ENCODE results near the gene THSD4.

Gene THSD4

DNA sequence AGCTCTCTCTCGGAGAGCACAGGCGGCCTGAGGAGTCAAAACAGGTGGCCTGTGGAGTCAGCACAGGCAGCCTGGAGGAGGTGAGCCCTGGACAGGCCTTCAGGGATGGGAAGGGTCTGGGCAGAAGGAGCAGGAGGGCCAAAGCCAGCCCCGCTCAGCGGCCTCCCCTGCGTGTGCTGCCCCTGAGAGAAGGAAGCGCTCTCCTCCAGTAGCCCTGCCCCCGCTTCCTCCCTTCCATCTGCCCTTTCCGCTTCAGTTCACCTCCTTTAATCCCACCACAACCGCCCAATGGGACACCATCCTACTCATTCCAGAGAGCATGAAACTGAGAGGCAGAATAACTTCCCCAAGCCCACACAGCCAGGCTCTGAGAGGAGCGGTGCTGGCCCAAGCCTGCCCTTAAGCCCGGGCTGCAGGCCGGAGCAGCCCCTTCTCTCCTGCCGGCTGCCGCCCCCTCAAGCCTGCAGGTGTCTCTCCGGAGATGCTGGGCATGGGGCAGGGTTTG is 691.9 kb downstream of the THSD4 start:
- no peak for DNase-seq

DNA sequence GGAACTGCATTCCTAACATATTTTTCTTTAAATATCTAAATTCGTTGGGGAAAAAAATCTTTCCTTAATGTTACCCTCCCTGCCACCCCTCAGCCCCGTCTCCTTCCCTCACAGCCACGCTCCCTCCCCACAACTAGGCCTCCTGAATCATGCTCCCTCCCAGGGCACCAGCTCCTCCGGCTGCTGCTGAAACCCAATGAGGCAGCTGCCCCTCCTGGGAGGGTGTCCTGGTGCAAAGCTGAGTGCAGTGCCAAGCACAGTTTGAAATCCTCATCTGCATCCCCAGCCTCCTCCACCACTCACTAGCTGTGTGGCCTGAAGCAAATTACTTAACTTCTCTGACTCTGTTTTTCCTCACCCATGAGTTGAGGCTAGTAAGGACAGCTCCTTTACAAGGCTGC is 692.4 kb downstream of the THSD4 start:
- no peak for DNase-seq

DNA sequence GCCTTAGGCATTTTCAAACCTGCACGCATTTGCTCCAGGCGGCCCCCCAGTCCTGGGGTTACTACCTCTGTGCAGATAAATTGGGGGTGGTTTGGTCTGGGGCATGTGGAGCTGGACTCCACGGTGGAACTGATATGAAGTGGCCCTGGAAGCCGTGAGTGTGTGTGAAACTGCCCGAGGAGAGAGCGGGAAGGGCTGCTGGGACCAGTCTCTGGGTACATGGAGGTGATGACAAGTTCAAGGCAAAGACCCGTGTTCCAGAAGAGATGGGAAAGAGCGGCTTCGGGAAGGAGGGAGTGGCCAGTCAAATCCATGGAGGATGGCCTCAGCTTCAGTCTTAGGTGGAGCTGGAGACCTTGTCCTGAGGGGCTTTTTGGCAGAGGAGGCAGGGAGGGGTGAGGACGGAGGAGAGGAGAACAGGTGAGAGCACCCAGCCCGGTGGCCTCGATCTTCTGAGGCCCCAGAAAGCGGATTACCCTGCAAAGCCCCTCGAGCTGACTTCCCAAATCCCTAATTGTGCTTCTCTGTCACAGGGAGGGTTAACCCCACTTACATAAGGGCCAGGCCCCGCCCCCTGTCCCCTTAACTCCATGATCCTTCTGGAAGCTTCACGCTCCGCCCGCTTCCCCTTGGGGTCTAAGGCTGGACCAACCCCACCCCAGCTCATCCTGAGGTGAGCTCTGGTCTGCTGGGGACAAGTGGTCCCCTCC is 693.2 kb downstream of the THSD4 start:
- no peak for DNase-seq

DNA sequence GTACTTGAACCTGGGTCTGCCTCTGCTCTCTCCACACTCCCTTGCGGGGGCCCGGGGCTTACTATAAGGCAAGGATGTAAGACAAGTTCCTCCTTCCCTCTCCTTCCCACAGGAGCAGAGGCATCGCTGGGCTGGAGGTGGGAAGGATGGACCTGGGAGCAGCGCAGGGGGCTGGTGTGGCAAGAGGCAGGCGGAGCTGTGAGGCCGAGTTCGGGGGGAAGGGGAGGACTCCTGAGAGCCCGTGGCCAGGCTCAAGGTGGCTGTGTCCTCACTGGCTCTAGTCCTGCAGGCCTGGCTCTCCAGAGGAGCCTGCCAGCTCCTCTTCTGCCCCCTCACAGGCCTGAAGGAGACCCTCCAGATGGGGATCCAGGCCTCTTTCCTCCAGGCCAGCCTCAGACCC is 694.1 kb downstream of the THSD4 start:
- no peak for DNase-seq

DNA sequence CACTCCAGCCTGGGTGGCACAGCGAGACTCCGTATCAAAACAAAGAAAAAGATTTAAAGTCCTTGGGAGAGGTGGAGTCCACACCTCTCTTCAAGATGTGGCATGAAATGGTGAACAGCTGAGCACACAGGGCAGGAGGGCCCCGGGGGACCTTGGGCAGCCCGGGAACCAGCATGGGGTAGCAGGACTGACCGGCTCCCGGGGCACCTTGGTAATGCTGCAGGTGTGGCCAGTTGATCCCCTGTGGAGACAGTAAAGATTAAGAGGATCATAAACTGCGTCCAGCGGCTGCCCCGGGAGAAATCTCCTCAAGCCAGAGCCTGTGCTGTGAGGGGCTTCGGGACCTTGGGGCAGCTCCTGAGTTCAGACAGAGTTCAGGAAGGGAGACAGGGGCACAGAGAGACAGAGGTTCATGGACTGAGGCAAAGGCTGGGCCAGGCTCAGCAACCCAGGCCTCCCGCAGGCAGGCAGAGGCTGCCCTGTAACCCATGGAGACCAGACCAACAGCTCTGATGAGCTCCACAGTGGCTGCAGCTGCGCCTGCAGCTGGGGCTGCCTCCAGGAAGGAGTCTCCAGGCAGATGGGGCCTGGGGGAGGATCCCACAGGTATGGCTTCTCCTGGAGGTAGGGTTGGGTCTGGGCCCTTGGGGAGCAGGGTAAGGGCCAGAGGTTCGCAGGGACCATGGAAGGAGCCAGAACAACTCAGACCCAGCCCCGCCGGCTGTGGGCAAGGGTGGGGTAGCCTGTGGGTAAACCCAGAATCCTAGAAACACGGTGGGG is 695.2 kb downstream of the THSD4 start, which contains the start of gene NR2E3:
TSS of gene NR2E3 (plus strand) at position 299 of the 780 bp plus-strand sequence. CDS start at position 489, 190 bp downstream.
- DNase-seq, result peak in 2 of 3 experiments; percentile 46 to 68

DNA sequence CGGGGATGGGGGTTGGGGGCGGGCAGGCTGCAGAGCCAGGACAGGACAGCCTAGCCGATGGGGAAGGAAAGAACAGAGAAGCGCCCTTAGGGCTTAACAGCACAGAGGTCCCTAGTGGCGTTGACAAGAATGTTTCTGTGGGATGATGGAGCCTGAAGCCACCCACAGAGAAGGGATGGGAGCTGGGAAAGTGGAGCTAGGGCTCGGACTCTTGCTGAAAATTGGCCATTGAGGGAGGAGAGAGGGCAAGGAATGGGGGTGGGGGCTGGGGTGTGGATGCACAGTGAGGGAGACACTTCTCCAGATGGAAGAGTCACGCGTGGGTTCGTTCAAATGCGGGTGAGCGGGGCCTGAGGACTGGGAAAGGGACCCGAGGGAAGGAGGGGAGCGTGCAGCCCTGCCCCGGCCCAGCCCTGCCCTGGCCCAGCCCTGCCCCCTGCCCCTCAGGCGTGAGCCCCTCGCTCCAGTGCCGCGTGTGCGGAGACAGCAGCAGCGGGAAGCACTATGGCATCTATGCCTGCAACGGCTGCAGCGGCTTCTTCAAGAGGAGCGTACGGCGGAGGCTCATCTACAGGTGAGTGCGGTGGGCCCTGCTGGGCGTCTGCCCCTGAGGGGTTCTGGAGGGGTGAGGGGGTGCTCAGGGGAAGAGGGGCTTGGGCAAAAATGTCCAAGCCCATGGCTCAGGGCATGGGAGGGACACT is 695.9 kb downstream of the THSD4 start:
- DNase-seq, result no peak

DNA sequence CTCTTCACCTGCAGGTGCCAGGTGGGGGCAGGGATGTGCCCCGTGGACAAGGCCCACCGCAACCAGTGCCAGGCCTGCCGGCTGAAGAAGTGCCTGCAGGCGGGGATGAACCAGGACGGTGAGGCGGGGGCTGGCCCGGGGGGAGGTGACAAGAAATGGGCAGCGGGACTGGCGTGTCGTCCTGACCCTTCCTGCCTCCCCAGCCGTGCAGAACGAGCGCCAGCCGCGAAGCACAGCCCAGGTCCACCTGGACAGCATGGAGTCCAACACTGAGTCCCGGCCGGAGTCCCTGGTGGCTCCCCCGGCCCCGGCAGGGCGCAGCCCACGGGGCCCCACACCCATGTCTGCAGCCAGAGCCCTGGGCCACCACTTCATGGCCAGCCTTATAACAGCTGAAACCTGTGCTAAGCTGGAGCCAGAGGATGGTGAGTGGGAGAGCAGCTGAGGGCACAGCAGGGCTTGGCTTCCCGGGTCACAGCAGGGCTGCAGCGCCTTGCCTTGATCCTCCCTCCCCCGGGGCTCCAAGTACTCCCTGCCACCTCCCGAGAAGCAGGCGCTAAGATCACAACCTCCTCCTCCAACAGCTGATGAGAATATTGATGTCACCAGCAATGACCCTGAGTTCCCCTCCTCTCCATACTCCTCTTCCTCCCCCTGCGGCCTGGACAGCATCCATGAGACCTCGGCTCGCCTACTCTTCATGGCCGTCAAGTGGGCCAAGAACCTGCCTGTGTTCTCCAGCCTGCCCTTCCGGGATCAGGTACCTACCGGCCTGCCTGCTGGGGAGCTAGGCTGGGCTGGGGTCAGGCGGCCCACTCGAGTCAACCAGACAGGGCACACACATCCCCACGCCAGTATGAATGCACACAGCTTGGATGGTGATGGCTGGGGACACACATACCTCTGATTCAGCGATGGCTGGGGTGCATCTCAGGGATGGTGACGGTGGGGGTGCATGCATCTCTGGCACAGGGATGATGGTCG is 696.8 kb downstream of the THSD4 start:
- DNase-seq, result no peak

DNA sequence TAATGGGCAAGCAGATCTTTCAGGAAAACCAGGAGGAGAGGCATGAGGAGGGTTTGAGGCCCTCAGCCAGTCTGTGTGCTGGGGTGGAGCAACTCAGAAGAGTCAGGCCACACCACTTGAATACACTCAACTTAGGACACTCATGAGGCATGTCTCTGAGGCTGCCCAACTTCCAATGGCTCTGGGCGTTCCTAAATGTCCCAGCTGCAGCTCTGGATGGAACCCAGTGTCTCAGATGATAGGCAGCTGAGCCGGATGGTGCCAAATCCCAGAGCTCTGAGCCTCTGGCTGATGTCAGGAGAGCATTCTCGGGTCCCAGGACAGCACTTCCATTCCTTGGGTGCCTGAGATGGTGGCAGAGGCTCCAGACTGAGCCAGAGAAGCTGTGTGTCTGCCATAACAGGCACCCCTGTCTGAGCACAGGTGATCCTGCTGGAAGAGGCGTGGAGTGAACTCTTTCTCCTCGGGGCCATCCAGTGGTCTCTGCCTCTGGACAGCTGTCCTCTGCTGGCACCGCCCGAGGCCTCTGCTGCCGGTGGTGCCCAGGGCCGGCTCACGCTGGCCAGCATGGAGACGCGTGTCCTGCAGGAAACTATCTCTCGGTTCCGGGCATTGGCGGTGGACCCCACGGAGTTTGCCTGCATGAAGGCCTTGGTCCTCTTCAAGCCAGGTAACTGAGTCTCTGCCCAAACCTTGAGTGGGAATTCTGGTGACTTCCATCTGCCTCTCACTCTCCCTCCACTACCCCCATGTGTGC is 697.9 kb downstream of the THSD4 start:
- no peak for DNase-seq

DNA sequence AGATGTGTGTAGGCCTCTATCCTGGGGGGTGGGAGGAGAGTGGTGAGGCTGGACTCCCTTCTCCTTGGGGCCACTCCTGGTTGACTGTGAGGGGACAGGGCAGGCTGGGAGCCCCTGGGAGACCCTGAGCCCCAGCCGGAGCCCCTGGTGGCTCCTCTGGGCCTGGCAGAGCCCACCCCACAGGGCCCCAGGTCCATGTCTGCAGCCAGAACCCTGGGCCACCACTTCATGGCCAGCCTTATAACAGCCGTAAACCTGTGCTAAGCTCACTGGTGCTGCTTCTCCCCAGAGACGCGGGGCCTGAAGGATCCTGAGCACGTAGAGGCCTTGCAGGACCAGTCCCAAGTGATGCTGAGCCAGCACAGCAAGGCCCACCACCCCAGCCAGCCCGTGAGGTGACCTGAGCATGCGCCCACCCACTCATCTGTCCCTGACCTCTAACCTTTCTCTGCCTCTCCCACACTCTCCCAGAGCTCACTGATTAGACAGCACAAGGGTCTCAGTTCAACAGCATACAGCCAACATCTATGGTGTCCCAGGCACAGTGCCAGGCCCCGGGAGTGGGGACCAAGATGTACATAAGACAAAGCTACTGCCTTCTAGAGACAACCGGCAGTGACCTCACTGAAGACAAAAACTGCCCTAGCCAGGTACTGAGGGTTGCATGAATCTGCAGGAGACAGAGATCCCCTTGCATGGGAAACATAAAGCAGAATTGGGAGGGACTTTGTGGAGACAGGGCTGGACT is 698.6 kb downstream of the THSD4 start:
- DNase-seq, result no peak

DNA sequence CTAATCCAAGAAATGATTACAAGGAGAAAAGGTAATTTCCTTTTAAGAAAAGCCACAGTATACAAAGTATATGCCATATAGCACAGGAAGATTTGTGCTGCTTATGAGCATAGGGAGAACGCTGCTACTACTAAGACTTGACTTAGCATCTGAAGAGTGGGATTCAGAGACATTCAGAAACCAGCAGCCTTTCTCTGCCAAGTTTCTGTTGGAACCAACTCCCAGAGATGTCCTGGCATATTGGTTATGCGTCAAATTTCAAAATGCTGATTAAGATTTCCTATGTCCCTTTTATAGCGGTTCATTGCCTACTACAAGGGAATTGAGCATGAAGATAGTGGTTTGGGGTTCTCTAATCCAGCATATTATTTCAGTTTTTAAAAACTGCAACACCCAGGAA is 700.0 kb downstream of the THSD4 start:
- DNase-seq, result no peak

DNA sequence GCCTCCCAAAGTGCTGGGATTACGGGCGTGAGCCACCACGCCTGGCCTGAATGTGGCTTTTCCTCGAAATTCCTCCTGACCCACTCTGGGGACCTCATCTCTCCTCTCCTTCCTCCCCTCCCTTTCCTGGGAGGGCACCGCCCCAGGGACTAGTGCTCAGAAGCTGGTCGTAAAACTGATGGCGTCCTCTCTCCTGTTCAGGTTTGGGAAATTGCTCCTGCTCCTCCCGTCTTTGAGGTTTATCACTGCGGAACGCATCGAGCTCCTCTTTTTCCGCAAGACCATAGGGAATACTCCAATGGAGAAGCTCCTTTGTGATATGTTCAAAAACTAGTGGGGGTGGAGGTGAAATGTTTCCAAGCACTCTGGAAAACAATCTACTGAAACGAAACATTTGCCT is 702.1 kb downstream of the THSD4 start:
- no peak for DNase-seq

DNA sequence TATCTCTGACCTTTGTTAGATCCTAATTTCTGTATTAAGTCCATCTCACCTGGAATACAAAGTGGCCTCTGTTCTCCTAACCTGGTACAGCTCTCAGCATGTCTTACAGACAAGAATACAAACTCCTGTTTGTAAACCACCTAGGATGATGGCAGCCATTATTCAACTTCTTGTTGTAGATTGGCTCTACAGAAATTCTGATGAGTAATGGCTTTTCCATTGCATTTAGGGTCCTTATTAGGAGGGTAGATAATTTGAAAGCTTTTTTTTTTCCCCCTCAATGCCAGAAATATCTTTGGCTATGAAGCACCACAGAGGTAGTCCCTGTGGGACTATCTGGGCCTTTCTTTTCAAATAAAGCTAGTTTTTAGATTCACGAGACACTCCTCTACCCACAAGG is 704.9 kb downstream of the THSD4 start:
- DNase-seq, result no peak

DNA sequence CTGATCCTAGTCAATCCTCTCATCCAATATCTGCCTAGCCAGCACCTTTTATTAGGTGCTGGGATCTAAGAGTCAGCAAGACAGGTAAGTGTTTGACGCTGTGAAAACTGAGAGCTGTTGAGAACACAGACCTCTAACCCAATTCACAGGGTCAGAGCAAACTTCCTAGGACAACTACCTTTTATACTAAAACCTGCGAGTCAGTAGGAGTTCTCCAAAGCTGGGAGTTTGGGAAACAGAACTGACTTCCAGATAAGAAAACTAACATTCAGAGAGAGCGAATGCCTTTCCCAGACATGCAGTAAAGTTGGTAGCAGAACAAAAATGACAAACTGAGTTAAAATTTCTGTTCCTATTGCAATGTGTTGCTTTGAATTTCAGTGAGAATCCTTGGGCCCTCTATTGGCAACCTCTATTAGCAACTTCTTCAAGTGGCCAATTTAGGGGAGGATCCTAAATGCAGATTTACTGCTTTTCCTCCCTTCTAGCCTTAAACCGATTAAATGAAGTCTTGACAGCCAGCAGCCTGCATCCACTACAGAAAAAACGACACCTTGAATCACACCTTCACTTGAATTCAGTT is 706.4 kb downstream of the THSD4 start:
- no peak for DNase-seq

DNA sequence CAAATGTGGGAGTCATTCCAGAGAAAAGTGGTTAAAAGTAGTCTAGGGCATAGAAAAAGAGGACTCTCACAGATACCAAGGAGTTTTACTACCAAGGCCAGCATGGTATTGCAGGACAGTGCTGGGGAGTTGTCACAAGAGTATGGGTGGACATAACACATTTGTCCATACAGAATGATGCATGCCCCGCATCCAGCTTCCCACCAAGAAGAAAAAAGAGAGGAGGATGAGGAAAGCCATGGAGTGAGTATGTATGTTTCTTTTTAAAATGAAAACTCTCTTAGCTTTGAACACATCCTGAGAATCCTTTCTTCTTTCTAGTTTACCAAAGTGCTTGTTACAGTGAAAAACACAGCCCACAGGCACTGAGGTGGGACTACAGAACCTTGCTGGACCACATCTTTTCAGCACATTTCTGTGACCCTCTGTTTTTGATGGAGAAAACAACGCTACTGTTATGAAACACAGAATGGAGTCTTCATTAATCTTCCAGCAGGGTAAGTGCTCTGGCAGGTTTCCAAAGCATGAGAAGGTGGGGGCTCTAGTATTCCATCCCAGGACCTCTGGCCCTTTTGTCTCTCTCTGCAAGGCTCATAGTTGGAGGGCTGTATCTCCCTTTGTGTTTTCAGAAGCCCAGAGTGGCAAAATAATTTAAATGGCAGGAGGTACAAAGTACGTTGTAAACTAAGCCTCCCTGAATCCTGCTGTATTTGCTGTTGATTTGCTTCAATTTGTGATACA is 707.8 kb downstream of the THSD4 start:
- DNase-seq, result no peak

DNA sequence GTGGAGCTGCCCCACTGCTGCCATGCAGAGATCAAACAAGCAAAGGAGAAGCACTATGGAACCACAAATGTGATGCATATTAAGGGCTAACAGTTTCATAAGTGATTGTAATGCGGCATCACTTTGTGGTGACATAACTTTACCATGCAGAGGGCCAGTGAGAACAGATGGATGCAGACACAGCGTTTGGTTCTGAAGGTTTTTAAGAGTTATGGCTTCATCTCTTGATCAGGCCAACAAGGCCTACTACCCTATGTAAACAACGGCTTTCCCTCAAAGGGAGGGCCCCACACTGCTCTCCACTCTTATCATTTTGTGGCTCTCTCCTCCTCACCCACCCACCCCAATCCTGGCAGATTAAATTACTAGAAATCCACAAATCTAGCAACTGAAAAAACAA is 708.5 kb downstream of the THSD4 start:
- DNase-seq, result no peak

DNA sequence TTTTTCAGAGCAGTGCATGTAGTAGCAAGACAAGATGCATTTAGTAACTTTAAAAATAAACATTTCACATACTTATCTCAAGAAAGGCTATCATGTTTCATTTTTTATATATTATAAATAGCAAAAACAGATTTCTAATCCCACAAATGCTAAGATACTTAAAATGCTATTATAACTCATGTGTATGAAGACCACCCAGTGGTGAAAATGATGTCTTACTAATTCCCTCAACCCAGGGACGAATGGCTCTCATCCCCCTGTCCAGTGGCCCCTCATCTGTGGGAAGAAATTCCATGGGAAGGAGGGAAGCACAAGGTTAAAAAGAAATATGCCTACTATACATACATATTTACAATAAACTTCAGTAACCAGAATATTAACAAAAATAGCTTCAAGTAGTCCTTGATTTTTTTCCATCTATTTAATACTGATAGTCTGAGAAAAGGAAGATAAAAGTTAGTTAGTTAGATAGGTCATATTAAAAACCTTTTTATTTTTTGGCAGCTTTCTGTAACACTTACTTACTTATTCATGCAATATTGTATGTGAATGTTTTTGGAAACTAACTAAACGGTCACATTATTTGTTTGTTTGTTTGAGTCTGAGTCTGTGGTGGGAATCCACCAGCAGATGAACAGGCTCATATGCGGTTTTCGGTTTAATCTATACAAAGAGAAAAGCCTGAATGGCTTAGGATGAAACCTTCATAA is 709.9 kb downstream of the THSD4 start:
- no peak for DNase-seq

DNA sequence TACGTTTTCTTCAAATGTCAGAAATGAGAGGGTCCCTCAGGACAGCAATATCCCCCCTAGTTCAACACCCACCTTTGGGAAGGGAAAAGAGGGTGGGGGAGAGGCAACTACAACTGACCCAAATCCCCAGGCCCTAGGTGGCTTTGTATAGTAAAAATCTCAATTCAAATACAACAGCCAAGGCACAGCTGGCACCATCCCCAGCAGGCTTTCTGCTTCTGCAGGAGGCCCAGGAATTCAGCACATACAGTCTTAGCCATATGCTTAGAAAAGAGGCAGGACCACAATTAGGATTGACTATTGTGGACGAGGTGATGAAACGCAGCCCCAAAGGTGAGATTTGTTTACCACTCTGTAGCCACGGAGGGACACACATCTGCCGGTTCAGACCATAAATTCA is 710.9 kb downstream of the THSD4 start:
- no peak for DNase-seq

DNA sequence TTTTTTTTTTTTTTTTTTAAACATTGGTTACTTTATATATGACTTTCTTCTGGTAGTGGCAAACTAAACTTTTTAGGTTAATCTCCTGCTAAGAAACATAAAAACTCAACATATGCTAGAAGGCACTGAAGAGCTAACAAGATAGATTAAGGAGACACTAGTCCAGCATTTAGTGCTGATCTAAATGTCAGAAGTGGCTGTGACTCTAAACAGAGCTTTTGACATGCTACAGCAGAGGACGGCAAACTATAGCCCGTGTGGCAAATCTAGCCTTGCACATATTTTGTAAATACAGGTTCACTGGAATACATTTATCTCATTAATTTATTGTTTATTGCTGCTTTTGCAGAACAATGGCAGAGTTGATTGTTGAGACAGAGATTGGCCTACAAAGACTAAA is 715.7 kb downstream of the THSD4 start:
- no peak for DNase-seq
